Erythroblast (primary cell): Measurements from ENCODE around the gene DPH2.

Source experiments
- GATA1 ChIP-seq: IDR thresholded peaks from 2 replicates; pipeline ENCODE4 v1.6.1; 2011; ENCODE audit warnings: low read depth, mild to moderate bottlenecking, control low read depth, low read length, moderate library complexity
- POLR2A ChIP-seq: IDR thresholded peaks from 2 replicates; pipeline ENCODE4 v1.6.1; 2011; ENCODE audit warnings: mild to moderate bottlenecking, low read length

DNA sequence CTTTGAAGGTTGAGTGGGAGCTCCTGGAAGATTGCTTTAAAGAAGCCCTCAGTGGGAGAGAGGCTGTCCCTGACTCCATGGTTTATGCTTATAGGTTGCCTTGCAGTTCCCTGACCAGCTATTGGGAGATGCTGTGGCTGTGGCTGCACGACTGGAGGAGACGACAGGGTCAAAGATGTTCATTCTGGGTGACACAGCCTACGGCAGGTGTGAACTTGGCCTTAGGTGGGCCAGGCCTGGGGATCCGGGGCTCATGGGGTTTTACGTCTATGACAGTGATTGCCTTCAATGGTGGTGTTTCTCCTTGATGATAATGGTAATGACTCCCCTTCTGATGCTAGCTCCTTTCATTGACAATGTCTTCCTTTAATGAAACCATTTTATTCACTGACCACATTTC lies 692 bp downstream of the DPH2 start:
- TF ChIP-seq POLR2A (no peak), GATA1 (no peak)
